ENCODE measurements around the gene HPCAL1. TPM values are rescaled to one million over a fixed set of nuclear protein-coding genes. Genes with fewer than 3 reads are reported as not detected.

HPCAL1 gene
- total and polyA plus RNA-seq, 11 donors, result 18.9 to 63.2 (median 40.5) TPM

- DNase-seq (no peak), ATAC-seq (no peak)
- WGBS, 4 donors, result 95 to 96% (median 96%) methylated on average over 14 of the region's 14 CpGs
- TF ChIP-seq CTCF (IDR thresholded peaks at IDR 0.05) (no peak), POLR2A (IDR thresholded peaks at IDR 0.05) (no peak)
- H3K27me3 ChIP-seq, result no peaks in the 10 kb centered on the region
- H3K4me1 ChIP-seq, result peaks cover 0 to 29% (median 4%) of the 10 kb centered on the region in 12 donors
- H3K9me3 ChIP-seq, result no peaks in the 10 kb centered on the region
- H3K27ac ChIP-seq, result no peak overlapping the region
- intact Hi-C loops (cut with DNase I), result loop anchor here in 1 of 10 donors (10.0 kb wide), 2 partner anchors 130 to 160 kb away; no protein-coding TSS in a partner anchor
- no peak overlapping the region for H3K4me3 ChIP-seq
- no peaks in the 10 kb centered on the region for H3K36me3 ChIP-seq
Observed at GRCh38 chr2:10274376-10274775, 28.3 kb upstream of the HPCAL1 start.

- DNase-seq (no peak), ATAC-seq (no peak)
- Histone ChIP-seq H3K9me3 (no peaks in the 10 kb centered on the region), H3K4me3 (no peak overlapping the region), H3K36me3 (no peaks in the 10 kb centered on the region), H3K27me3 (no peaks in the 10 kb centered on the region), H3K27ac (no peak overlapping the region), H3K4me1 (peaks cover 0 to 30% (median 4%) of the 10 kb centered on the region in 12 donors)
- intact Hi-C loops (cut with DNase I), result loop anchor here in 1 of 10 donors (10.0 kb wide), 2 partner anchors 130 to 160 kb away; no protein-coding TSS in a partner anchor
- 80 to 84% (median 80%) methylated on average over 15 of the region's 15 CpGs for WGBS, 4 donors
- TF ChIP-seq POLR2A (IDR thresholded peaks at IDR 0.05) (no peak), CTCF (IDR thresholded peaks at IDR 0.05) (no peak)
Observed at GRCh38 chr2:10274983-10275802, 27.5 kb upstream of the HPCAL1 start.

GRCh38 chr2:10276481-10277292 is 26.0 kb upstream of the HPCAL1 start:
- Histone ChIP-seq H3K4me1 (peaks cover 0 to 22% (median 4%) of the 10 kb centered on the region in 12 donors), H3K27ac (no peak overlapping the region), H3K9me3 (no peaks in the 10 kb centered on the region), H3K27me3 (no peaks in the 10 kb centered on the region), H3K4me3 (no peak overlapping the region), H3K36me3 (no peaks in the 10 kb centered on the region)
- intact Hi-C loops (cut with DNase I), result loop anchor here in 1 of 10 donors (10.0 kb wide), 2 partner anchors 128 to 158 kb away; no protein-coding TSS in a partner anchor
- TF ChIP-seq POLR2A (IDR thresholded peaks at IDR 0.05) (no peak), CTCF (IDR thresholded peaks at IDR 0.05) (no peak)
- no peak for DNase-seq
- ATAC-seq, result no peak
- WGBS, 4 donors, result 83 to 88% (median 85%) methylated on average over 23 of the region's 23 CpGs
